Colon (tissue), 2 donors: ENCODE results near the gene VASP.

Source experiments
- FAIRE-seq: peaks from 2 replicates; lab custom pipeline; 2012; peaks lifted over from hg19 to GRCh38; lab: Jason Lieb, UNC
- donor health status: control.
- donor health status: control.

VASP gene

GRCh38 chr19:45556835-45557234 is 49.6 kb downstream of the VASP start:
- FAIRE-seq = no peak

- no peak for FAIRE-seq
Observed at GRCh38 chr19:45558399-45558878, 51.2 kb downstream of the VASP start.

DNA sequence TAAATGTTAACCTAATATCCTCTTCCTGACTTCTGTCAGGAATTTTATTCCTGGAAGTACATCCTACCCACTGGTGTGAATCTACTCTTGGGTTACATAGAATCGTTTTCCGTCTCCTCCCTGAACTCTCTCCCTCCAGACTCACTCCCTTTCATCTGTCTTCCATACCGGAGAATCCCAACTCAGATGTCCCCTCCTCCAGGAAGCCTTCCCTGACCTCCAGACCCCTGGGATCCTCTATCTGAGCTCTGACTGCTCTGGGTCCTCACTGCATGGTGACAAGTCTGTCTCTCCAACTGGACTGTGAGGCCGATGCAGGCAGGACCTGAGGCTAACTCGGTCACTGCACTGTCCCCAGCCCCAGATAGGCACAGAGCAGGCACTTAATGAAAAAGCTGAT is 52.8 kb downstream of the VASP start:
- no peak for FAIRE-seq

DNA sequence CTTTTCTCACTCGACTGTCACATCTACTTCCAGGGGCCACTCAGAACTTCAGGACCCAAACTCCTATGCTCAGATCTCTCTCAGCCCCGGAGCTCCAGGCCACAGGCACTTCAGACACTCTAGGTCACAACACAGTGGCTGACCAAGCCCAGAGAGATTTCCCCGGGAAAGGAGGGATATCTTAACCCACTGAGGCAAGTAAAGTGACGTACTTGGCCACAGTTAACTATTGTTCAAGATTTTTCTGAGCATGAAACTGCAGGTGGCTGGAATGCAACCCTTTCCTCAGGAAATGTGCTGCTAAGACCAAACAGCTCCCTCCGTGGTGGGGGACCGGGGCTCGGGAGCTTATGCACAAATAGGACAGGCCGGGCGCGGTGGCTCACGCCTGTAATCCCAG is 53.4 kb downstream of the VASP start:
- no peak for FAIRE-seq

- no peak for FAIRE-seq
Observed at GRCh38 chr19:45564131-45564780, 57.0 kb downstream of the VASP start.

DNA sequence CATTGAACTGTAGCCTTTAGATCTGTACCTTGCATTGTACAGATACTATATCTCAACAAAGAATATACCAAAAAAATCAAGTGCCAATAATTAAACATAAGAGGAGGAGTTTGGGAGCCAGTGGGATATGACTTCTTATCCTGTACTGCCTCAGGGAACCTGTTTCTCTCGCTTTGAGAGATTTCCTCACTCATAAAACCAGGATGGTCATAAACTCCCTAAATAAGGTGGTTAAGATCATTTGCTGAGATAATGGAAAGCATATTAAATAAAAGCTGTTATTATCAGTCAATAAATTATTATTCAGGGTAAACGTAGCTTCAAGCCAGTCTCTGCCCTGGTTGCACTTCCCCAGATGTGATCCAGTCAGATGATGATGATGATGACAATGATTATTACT is 60.3 kb downstream of the VASP start:
- FAIRE-seq = no peak

GRCh38 chr19:45568732-45569131 is 61.5 kb downstream of the VASP start:
- no peak for FAIRE-seq

DNA sequence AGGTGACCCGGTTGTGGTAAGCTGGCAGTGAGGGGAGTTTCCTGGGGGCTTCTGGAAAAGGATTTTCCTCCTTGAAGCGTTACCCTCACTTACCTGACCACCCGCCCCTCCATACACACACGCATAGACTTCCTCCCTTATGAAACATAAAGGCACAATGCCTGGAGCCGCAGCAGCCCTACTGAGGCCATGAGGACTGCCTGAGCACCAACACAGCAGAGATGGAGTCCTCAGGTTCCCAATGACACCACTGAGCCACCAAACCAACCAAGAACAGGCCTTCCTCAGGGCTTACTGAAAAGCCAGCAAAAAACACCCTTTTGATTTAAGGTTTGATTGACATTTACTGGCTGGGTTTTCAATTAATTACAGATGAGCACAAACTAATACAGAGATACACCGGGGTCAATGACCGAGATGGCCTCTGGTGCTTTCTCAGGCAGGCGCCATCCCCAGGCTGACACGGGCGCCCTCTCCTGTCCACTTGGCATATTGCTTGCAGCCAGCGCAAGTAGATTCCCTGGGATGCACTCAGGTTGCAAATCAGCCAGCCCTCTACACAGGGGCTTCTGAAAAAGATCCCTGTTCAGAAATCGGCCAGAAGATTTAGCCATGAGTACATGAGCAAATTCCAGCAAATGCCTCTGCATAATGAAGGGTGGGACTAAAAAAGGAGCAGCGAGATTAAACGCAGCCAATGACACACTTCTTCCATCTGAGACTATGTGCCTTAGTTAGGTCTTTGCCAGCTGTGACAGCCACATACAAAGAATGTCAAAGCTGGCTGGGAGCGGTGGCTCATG is 62.5 kb downstream of the VASP start:
- no peak for FAIRE-seq

GRCh38 chr19:45571457-45572220 is 64.4 kb downstream of the VASP start:
- FAIRE-seq = no peak

GRCh38 chr19:45574526-45574925 is 67.2 kb downstream of the VASP start:
- no peak for FAIRE-seq

DNA sequence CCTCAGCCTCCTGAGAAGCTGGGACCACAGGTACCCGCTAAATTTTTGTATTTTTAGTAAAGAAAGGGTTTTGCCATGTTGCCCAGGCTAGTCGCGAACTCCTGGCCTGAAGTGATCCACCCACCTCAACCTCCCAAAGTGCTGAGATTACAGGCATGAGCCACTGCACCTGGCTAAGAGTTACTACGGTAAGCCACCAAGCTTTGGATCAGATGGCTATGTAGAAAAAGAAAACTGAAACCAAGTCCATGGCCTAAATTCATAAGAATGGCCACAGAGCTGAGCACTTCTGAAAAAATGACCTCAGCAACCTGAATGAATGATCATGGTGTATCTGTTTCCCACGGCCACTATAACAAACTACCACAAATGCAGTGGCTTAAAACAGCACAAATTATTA is 67.9 kb downstream of the VASP start:
- FAIRE-seq = no peak
